ENCODE results near the gene PSMD2.

GRCh38 chr3:184295771-184296170 lies 3.3 kb upstream of the PSMD2 start:
- TF ChIP-seq CTCF (conservative IDR thresholded peaks at IDR 0.05), result no peak
- no peak for TF ChIP-seq ZFX (IDR thresholded peaks at IDR 0.05)

Measured in C4-2B (cell line).